ENCODE data around the gene TOE1.

DNA sequence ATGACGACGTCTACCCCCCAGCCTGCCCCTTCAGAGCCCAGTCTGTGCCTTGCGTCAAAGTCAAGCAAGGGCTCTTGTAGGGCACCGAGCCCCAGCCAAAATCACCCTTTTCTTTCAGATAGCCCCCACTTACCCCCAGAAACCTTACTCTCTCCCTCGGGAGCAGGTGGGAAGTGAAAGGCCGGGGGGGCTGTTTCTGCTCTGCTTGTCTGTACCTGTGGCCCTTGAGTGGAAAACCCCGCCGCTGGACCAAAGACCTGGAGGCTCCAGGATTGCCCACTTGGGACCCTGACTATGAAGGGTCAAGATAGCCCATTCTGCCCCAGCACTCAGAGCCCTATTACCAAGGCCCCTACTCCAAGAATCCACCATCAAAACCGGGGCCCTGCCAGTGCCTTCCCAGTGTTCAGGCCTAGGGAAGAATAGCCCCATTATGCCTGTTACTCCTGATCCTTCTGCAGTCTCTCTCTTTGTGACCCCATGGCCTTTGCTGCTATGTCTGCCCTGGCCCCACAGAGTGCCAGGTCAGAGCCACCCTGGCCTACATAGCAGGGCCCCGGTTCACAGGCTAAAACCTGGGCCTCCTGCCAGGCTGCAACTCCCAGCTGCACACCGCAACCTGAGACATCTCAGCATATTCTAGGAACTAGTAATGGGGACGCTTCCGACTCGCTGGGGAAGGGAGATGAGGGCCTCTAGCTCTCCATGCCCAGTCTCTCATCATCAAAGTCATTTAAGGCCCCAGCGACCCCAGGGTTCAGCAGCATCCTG lies 35.5 kb upstream of the TOE1 start:
- TF ChIP-seq EZH2phosphoT487 (IDR thresholded peaks at IDR 0.05) = no peak
- TF ChIP-seq, protein P1, sequence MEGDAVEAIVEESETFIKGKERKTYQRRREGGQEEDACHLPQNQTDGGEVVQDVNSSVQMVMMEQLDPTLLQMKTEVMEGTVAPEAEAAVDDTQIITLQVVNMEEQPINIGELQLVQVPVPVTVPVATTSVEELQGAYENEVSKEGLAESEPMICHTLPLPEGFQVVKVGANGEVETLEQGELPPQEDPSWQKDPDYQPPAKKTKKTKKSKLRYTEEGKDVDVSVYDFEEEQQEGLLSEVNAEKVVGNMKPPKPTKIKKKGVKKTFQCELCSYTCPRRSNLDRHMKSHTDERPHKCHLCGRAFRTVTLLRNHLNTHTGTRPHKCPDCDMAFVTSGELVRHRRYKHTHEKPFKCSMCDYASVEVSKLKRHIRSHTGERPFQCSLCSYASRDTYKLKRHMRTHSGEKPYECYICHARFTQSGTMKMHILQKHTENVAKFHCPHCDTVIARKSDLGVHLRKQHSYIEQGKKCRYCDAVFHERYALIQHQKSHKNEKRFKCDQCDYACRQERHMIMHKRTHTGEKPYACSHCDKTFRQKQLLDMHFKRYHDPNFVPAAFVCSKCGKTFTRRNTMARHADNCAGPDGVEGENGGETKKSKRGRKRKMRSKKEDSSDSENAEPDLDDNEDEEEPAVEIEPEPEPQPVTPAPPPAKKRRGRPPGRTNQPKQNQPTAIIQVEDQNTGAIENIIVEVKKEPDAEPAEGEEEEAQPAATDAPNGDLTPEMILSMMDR (IDR thresholded peaks at IDR 0.05) = no peak

Measured in neural progenitor cell (in vitro differentiated cells).